ENCODE data around the gene TNFSF13B.

DNA sequence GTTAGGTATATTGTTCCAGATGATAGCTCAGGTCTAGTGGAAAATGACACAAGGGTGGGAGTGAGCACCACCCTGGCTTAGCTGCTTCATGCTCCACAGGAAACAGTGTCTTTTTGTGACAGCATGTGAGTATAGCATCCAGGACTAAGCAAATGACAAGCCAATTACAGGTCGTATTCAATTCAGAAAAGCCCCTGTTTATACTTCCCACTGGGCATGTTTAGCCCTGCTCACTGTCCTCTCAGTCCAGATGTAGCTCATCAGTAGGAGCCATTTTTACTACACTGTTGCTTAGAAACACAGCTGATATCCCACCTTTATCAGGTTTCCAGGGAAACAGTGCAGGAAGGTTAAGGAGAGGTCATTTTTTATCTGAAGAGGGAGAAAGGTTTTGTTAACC is 43.3 kb upstream of the TNFSF13B start:
- no peak for TF ChIP-seq POLR2A (IDR thresholded peaks at IDR 0.05)
- TF ChIP-seq, protein P1, sequence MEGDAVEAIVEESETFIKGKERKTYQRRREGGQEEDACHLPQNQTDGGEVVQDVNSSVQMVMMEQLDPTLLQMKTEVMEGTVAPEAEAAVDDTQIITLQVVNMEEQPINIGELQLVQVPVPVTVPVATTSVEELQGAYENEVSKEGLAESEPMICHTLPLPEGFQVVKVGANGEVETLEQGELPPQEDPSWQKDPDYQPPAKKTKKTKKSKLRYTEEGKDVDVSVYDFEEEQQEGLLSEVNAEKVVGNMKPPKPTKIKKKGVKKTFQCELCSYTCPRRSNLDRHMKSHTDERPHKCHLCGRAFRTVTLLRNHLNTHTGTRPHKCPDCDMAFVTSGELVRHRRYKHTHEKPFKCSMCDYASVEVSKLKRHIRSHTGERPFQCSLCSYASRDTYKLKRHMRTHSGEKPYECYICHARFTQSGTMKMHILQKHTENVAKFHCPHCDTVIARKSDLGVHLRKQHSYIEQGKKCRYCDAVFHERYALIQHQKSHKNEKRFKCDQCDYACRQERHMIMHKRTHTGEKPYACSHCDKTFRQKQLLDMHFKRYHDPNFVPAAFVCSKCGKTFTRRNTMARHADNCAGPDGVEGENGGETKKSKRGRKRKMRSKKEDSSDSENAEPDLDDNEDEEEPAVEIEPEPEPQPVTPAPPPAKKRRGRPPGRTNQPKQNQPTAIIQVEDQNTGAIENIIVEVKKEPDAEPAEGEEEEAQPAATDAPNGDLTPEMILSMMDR (IDR thresholded peaks at IDR 0.05): no peak

Measured in uterus (tissue), 2 donors.